Right ventricle myocardium superior (tissue), 1 donor: ENCODE results near the gene KRTAP5-6. TPM values are rescaled to one million over a fixed set of nuclear protein-coding genes. Genes with fewer than 3 reads are reported as not detected.

Source experiments
- ATAC-seq: fragments of 200-7000 bp; cut with Tn5 transposase; one replicate; pipeline ENCODE4 v1.9.1; 2020; ENCODE audit warnings: mild to moderate bottlenecking; ENCODE audit not compliant: poor library complexity
- DNase-seq: peaks from one replicate; pipeline ENCODE4 v3.0.0-alpha.2; 2020
- intact Hi-C: fragments of 100-400 bp; cut with DNase I; formaldehyde crosslinking; loops from one replicate; pipeline ENCODE4 v1.11.2; 2022
- total RNA-seq: library from RNA; stranded (reverse); fragmentation: NEBNext Ultra II Directional; extraction: Animal tissue kit (Norgen Biotek cat#: 25700); gene quantifications from one replicate; pipeline ENCODE4 v1.2.1, GENCODE V29; 2021
- donor health status: DM: no; HTN: yes; CAD: no; lungs with severe emphysema.

KRTAP5-6 gene
- total RNA-seq, 1 donor from 2014 or later = not detected

DNA sequence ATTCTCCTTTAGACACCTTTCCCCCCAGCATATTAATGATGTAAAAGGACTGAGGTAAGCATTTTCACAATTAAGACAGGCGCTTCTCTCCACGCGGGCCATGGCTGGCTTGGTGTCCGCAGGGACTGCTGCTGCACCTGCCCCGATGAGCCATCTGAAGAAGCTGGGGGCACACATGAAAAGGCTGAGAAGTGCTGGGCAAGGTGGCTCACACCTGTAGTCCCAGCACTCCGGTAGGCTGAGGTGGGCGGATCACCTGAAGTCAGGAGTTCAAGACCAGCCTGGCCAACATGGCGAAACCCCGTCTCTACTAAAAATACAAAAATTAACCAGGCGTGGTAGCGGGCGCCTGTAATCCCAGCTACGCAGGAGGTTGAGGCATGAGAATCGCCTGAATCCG, 21.3 kb downstream of the KRTAP5-6 start:
- DNase-seq (no peak), ATAC-seq (no peak)
- intact Hi-C loops = no loop called here

DNA sequence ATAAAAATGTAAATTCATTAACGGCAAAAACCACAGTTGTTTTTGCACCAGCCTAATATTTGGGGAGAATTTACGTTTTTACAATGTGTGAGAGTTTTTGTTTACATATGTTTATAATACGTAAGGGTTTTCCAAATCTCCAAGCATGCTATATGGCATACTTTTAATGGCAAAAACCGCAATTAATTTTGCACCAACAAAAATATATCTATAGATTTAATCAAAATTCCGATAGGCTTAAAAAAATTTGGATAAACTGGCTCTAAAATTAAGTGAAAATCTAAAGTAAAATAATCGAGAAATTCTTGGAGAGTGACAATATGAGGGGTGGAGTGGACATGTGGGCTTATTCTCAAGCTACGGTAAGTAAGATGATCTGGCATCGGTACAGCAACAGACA, 22.8 kb downstream of the KRTAP5-6 start:
- intact Hi-C loops = no loop called here
- ATAC-seq = no peak
- no peak for DNase-seq

DNA sequence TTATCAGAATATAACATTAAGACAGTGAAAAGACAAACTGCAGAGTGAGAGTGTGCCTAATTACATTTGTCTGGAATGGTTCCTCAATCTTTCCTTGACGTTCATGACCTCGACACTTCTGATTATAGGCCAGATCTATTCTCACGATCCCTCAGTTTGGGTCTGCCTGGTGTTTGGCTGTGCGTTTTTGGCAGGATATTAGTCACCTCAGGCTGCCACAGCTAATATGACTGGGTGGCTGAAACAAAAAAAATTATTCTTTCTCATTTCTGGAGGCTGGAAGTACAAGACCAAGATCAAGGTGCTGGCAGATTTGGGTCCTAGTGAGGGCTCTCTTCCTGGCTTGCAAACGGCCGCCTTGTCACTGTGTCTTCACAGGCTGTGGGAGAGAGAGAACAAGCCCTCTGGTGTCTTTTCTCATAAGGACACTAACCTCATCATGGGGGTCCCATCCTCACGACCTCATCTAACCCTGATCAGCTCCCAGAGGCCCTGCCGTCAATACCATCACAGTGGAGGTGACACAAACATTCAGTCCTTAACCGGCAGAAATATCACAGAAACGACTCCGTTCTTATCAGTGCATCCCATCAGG, 30.2 kb downstream of the KRTAP5-6 start:
- ATAC-seq = no peak
- DNase-seq = no peak
- intact Hi-C loops = no loop called here

DNA sequence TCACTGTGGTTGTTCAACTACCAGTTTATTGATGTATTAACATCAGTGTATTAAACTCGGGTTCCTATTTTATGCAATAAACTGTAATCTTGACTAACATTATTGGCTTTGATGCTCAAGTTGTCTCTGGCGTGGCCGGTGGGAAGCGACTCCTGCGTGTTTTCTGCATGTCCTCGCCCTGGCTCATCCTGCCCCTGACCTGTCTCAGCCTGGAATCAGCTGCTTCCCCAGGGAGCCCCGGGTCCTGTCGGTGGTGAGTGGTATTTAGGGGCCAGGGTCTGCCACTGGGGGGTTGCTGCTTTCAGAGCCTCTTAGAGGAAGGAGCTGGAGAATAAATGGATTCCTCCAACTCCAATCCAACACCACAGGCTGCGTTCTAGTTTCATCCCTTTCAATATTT, 30.9 kb downstream of the KRTAP5-6 start:
- ATAC-seq (no peak), DNase-seq (no peak)
- intact Hi-C loops = no loop called here

DNA sequence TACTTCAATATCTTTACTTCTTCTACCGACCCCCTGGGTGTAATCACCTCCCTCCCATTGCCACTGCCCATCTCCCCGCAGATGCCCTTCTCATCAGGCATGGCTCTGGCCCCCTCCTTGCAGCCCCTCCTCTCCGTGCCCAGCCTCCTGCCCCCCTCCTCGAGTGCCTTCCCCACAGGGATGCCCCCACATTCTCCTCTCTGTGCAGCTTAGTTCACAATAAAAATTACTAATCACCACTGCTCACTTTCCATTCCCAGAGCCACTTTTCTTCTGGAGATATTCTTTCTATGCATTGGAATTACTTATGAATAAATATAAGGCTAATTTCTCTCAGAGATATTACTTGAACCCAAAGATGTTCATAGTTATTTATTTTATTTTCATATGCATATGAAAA, 31.3 kb downstream of the KRTAP5-6 start:
- DNase-seq = no peak
- no peak for ATAC-seq
- intact Hi-C loops = no loop called here

DNA sequence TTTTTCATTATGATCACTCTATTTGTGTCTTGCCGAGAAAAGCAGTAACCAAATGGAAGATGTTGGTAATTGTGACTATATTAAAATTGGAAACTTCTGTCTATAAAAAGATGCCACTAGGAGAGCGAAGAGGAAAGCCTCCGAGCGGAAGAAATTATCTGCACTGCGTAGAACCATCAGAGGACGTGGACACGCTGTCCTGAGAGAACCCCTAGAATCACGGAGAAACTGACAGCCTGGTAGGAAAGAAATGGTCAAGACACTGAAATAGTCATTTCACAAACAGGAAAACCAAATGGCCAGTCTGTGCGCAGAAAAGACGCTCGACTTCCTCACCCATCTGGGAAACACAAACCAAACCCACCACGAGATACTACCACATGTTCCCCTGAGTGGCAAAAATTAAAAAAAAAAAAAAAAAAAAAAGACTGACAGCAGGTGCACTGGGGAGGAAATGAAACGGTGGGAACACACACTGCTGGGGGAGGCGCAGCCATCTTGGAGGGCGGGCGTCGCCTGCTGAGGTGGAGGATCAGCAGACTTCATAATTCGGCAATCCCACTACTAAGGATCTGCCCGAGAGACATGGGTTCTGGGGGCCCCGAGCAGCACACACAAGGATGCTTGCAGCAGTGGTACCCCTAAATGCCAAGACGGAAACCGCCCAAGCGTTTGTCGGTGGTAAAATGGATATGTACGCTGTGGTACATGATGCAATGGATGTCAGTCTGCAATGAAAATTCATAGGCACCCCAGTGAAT, 32.1 kb downstream of the KRTAP5-6 start:
- DNase-seq = no peak
- no peak for ATAC-seq
- intact Hi-C loops = no loop called here

DNA sequence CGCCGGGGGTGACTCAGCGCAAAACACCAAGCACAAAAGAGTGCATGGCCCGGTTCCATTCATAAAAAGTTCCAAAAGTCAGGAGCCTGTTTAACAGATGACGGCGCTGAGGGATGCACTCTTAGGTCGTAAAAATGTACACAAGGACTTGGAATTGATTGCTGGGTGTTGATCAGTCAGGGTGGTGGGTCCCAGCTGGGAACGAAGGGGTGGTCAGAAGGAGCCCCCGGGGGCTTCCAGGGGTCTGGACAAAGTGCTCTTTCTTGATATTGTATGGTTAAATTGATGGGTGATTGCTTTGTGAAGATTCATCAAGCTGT, 32.7 kb downstream of the KRTAP5-6 start:
- ATAC-seq = no peak
- DNase-seq = no peak
- intact Hi-C loops = no loop called here

DNA sequence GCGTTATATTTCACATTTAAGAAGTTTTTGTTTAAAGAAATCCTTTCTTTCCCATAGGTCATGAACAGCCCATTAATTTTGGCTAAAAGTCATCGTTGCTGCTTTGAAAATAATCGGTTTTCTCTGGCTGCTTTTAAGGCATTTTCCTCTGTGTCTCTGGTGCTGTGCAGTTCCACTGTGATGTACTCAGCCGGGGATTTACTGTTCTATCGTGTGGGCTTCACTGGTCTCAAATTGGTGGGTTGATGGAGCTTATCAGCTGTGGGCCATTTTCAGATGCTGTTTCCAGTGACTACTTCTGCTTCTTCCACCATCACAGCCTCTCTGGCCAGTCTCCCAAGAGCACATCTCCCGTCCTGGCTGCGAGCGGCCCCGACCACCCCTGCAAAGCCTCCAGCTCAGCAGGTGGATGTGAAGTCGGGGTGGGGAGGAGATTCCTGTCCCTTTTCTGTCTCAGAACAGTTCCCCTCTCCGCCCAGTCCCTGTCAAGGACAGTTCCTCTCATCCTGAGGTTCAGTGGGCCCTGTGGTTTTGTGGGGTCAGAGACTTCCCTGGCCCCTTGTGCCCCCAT, 33.1 kb downstream of the KRTAP5-6 start:
- no peak for DNase-seq
- intact Hi-C loops = no loop called here

DNA sequence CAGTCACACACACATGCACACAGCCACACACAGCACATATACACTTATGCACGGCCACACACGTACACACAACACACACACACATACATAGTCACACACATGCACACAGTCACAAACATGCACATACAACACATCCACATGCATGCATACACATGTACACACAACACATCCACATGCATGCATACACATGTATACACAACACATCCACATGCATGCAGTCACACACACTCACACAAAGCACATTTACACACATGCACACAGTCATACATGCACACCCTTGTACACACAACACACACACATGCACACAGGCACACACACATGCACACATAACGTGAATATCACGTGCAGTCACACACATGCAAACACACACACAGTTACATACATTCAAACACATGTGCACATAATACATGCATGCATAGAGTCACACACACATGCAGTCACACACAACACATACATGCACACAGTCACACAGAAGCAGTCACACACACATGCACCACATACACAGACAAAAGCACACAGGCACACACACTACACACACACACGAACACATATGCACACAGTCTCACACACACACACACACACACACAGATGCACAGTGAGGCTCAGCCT, 34.6 kb downstream of the KRTAP5-6 start:
- no peak for DNase-seq
- no peak for ATAC-seq
- intact Hi-C loops = no loop called here

More for the DNA sequence above, 33.1 kb downstream of the KRTAP5-6 start:
- ATAC-seq = no peak

DNA sequence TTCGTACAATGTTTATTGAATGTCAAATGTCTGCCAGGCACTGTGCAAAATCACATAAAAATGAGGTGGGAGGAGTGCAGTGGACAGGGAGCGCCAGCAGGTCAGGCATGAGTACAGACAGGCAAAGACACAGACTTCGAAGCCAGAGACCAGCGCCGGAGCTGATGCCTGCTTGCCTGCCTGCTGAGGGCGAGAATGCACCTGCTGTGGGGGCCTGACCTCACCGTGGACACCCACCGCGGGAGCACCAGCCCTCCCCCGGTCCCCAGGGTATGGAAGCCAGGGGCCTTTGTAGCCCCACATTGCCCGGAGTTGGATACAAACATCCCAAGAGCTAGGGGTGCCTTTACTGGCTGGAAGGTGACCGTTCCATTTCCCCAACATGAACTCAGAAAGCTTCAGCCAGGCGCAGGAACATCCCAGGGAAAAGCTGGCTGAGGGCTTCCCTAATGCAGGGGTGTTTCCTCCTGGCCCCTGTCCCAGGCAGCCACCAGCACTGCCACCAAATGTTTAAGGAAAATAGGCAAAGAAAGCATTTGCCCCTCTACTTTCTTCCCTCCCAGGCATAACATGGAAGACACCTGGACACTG, 35.5 kb downstream of the KRTAP5-6 start:
- intact Hi-C loops = no loop called here
- DNase-seq (no peak), ATAC-seq (no peak)

DNA sequence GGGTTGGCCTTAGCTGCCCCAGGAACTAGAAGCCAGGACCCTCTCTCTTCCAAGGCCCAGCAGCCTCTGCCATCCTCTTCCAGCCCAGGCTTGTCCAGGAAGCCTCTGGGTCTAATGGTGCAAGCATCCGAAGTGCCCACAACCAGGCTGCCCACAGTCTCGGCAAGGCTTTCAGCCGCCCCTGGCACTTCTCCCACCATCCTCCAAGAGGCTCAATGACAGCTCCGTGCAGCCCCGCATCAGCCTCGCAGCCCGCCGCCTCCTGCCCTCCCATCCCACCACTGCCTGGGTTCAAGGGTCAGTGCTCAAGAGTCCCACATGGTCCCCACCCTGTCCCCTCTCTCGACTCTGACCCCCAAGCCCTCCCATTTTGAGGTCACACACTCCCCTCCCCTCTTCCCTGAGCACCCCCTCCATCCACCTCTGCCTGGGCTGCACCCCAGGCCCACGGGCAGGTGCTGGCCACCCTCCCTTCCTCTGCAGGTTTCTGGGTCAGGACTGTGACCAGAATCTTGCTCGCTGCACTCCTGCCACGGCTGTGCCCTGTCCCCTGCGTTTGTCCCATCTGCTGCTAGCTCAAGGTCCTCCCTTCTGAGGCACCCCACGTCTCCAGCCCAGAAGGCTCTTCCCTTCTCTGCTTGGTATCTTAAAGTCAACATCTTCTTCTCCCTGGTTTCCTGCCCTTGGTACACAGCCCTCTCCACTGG, 36.2 kb downstream of the KRTAP5-6 start:
- intact Hi-C loops = no loop called here
- ATAC-seq = no peak
- no peak for DNase-seq

DNA sequence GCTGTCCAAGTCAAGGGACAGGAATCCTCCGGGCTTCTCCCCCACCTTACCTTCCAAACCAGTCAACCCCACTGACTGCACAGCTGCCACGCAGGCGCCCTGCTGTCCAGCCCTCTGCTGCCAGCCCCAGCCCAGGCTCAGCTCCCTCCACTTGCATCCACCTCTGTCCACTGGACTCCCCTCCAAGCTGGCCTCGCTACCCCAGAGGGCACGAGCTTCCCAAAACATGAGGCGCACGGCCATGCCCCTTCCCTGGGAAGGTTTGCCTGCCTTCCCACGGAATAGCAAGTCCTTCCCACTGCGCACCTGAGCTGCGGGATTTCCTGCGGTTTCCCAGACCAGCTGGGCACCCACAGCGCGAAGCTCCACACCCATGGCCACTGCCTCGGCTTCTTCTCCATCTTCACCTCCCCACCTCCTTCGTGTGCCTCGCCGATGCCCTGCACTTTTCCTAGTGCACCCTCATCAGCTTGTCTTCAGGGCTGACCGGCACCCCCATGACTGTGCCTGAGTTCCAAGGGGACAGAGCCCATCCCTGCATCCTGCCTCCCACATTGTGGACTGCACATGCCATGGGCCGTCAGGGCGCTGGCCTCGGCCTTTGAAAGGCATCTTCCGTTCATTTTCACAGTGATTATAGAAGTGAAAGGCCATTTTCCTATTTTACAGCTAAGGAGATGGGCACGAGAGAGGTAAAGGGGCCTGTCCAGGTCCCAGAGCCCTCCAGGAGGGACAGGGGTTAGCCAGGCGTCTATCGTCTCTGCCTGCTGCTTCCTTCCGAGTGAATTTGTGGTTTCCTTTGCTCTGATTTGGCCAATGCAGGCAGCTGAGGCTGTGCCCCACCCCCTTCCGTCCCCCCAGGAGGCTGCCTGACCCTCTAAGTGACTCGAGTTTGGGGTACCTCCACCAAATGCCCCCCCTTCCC, 37.0 kb downstream of the KRTAP5-6 start:
- intact Hi-C loops = no loop called here
- ATAC-seq = no peak
- DNase-seq = no peak

DNA sequence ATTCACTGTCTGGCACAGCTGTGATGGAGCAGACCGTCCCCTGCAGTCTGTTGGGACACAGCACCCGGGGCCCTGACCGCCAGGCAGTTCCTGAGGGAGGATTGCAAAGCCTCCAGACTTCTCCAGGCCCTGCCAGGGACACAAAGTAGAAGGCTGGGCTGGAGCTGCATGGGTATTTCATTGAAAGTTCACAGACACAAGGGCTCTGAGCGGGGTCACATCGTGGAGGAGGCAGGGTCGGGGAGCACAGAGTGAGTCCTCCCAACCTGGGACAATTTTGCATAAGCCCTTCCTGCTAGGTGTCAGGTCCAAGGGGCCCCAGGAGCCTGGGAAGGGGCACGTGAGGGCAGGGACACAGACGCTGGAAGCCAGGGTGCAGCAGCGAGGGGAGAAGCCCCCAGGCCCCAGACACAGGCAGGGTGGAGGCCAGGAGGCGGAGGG, 37.7 kb downstream of the KRTAP5-6 start:
- intact Hi-C loops = no loop called here
- DNase-seq (no peak), ATAC-seq (no peak)

DNA sequence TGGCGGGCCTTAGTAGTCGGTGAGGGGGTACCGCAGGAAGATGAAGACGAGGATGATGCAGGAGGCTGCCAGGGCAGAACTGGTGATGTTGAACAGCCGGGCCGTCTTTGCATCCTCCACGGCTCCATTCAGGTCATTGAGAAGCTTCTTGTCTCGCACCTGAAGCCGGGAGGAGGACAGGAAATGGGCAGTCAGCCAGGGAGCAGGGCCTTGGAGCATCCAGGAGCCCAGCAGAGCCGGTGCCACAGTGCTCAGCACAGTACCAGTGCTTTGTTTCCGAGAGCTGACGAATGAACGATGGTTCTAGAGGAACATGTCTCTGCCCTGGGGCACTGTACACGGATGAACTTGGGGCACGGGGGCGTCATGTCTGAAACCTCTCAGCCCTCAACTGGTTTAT, 38.3 kb downstream of the KRTAP5-6 start:
- ATAC-seq = no peak
- intact Hi-C loops = no loop called here
- DNase-seq = no peak

DNA sequence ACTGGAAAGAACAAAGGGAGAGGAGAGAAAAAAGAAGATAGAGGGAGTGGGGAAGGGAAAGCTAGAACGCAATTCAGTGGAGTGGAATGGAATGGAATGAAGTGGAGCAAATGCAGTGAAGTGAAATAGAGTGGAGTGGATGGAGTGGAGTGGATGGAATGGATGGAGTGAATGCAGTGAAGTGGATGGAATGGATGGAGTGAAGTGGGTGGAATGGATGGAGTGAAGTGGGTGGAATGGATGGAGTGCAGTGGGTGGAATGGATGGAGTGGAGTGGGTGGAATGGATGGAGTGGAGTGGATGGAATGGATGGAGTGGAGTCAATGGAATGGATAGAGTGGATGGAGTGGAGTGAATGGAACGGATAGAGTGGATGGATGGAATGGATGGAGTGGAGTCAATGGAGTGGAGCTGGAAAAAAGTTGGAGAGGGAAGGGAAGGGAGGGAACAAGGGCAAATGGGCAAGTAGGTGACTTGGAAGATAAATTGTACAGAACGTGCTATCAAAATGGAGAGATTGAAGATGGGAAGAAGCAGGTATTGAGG, 39.5 kb downstream of the KRTAP5-6 start:
- no peak for ATAC-seq
- DNase-seq = no peak
- intact Hi-C loops = no loop called here

DNA sequence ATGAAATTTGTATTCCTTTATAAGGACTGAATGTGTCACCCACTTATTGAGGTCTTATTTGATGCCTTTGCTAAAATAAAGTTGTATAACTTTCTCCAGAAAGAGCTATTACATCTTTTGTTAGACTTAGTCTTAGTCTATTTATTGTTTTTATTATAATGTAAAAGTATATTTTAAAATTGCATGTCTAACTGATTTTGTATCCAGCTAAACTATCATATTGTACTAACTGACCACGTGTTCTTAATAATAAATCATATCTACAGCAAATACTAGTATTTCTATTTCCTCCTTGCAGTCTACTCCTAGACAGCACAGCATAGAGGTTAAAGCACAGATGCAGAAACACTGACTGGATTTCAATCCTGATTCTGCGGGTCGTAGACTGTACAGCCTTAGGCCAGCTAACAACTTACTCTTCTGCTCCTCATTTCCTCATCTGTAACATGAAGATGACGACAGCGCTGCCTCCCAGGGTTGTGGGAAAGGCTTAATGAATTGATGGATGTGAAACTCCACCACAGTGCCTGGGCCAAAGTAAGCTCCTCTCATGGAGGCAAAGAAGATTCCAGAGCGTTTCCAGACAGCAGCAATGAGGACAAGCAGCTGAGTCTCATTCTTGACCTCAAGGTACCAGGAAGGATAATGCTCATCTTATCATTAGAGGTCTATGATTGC, 40.2 kb downstream of the KRTAP5-6 start:
- intact Hi-C loops = no loop called here
- DNase-seq (no peak), ATAC-seq (no peak)

DNA sequence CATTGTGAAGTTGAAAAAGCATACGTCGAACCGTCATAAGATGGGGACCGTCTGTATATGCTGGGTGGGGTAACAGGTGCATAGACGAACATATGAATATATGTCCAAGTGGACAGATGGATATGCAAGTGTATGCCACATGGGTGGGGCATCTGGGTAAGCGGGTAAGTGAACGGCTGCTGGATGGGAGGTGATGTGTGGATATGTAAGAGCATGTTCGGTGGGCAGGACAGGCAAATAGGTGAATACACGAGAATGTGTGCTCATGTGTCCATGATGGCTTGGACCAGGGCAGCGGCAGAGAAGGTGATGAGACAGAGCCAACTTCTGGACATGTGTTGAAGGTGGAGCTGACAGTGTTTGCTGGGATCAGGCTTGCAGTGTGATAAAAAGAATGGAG, 41.4 kb downstream of the KRTAP5-6 start:
- ATAC-seq = no peak
- no peak for DNase-seq

More for the DNA sequence above, 41.4 kb downstream of the KRTAP5-6 start:
- intact Hi-C loops = no loop called here
